ENCODE results near the gene RUNX2. TPM values are rescaled to one million over a fixed set of nuclear protein-coding genes. Genes with fewer than 3 reads are reported as not detected.

RUNX2 gene
- total RNA-seq, 4 donors from 2014 or later, result 1.4 to 40.4 (median 5.1) TPM

DNA sequence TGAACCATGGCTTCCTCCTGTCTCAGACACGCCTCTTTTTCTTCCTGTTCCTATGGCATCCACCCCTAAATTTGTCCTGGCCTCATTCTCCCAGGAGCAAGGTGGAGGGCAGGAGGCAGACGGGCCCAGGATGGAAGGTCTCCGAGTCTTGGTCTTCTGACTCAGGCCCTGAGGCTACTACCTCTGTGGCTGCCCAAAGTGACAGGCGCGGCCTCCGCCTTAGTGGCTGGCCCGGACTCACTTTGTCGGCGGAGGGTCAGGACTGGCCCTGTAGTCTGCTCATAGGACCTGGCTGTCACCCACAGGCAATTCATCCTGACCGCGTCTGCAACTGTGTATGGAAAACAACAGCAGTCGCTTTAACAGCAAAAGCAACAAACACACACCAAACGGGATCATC, 312.7 kb downstream of the RUNX2 start:
- TF ChIP-seq, protein P1, sequence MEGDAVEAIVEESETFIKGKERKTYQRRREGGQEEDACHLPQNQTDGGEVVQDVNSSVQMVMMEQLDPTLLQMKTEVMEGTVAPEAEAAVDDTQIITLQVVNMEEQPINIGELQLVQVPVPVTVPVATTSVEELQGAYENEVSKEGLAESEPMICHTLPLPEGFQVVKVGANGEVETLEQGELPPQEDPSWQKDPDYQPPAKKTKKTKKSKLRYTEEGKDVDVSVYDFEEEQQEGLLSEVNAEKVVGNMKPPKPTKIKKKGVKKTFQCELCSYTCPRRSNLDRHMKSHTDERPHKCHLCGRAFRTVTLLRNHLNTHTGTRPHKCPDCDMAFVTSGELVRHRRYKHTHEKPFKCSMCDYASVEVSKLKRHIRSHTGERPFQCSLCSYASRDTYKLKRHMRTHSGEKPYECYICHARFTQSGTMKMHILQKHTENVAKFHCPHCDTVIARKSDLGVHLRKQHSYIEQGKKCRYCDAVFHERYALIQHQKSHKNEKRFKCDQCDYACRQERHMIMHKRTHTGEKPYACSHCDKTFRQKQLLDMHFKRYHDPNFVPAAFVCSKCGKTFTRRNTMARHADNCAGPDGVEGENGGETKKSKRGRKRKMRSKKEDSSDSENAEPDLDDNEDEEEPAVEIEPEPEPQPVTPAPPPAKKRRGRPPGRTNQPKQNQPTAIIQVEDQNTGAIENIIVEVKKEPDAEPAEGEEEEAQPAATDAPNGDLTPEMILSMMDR (IDR thresholded peaks at IDR 0.05), result no peak
- TF ChIP-seq POLR2A (IDR thresholded peaks at IDR 0.05), result no peak

DNA sequence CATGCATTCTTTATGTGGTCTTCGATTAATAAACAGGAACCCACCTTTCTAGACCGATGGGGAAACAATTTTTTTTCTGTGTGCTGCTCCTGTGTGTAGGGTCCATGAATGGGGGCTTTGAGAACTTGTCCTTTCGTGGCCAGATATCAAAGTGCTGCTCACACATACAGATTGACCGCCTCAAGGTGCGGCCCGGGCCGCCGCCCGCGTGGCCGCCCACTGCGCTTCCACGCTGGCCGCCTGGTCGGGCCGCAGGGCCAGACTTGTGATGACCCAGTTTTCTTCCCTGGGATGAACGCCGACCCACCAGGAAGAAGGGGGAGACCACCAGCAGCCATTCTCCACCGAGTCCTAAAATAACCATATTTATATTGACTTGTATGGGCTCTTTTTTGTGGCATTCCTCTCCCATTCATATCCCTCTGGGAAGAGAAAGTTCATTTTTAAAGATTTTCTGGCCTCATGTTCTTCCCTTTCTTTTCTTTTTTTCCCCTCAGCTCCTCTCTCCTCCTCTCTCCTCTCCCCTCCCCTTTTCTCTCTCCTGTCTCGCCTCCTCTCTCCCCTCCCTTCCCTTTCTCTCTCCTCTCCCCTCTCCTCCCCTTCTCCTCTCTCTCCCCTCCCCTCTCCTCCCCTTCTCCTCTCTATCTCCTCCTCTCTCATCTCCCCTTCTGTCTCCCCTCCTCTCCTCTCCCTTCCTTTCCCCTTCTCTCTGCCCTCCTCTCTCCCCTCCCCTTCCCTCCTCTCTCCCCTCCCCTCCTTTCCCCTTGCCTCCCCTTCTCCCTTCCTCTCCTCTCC, 314.4 kb downstream of the RUNX2 start:
- no peak overlapping the region for H3K4me3 ChIP-seq
- H3K27ac ChIP-seq, result no peak overlapping the region
- DNase-seq, result no peak

More for the DNA sequence above, 312.7 kb downstream of the RUNX2 start:
- H3K36me3 ChIP-seq, result no peaks in the 10 kb centered on the region
- no peaks in the 10 kb centered on the region for H3K27me3 ChIP-seq
- no peak overlapping the region for H3K4me3 ChIP-seq
- no peaks in the 10 kb centered on the region for H3K9me3 ChIP-seq
- DNase-seq, result no peak
- no peaks in the 10 kb centered on the region for H3K4me1 ChIP-seq
- H3K27ac ChIP-seq, result no peak overlapping the region

DNA sequence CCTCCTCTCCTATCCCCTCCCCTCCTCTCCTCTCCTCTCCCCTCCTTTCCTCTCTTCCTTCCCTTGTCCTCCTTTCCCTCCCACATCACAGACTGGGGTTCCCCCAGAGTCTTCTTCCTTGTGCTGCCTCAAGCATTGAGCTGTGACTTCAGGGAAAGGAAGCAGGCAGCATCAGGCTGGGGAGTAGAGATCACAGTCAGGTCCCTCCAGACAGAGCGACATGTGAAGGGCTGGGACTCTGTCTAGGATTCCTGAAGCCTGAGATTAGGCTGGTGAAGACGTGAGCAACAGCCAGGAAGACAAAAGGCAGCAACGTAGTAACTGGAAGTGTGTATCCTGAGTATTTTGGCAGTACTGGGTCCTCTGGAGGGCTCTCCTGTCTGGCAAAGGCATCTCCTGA, 315.0 kb downstream of the RUNX2 start:
- Histone ChIP-seq H3K9me3 (no peaks in the 10 kb centered on the region), H3K4me1 (no peaks in the 10 kb centered on the region), H3K36me3 (no peaks in the 10 kb centered on the region), H3K4me3 (no peak overlapping the region), H3K27me3 (no peaks in the 10 kb centered on the region), H3K27ac (no peak overlapping the region)
- DNase-seq, result no peak
- TF ChIP-seq, protein P1 (IDR thresholded peaks at IDR 0.05), result no peak
- no peak for TF ChIP-seq POLR2A (IDR thresholded peaks at IDR 0.05)

More for the DNA sequence above, 314.4 kb downstream of the RUNX2 start:
- no peak for TF ChIP-seq POLR2A (IDR thresholded peaks at IDR 0.05)
- TF ChIP-seq, protein P1 (IDR thresholded peaks at IDR 0.05), result no peak
- Histone ChIP-seq H3K27me3 (no peaks in the 10 kb centered on the region), H3K4me1 (no peaks in the 10 kb centered on the region), H3K9me3 (no peaks in the 10 kb centered on the region), H3K36me3 (no peaks in the 10 kb centered on the region)

DNA sequence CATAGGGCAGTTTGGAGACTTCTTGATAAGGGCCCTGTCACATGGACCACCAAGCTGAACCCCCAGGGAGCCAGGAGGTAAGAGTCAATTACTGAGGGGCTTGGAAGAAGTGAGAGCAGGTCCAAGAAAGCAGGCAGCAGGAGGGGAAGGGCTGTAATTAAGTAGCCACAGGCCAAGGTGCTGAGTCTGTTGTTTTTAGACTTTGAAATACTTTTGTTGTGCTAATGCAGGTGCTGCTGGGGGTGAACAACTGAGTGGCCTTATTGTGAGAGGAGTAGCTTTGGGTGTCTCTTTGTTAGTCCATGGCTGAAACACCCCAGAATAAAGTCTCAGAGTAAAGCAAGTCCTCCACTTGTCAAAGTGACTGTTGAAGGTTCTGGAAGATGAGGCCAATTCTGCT, 316.6 kb downstream of the RUNX2 start:
- DNase-seq, result no peak
- Histone ChIP-seq H3K27me3 (no peaks in the 10 kb centered on the region), H3K36me3 (no peaks in the 10 kb centered on the region), H3K9me3 (no peaks in the 10 kb centered on the region), H3K4me1 (no peaks in the 10 kb centered on the region), H3K27ac (no peak overlapping the region), H3K4me3 (no peak overlapping the region)
- no peak for TF ChIP-seq POLR2A (IDR thresholded peaks at IDR 0.05)
- TF ChIP-seq, protein P1 (IDR thresholded peaks at IDR 0.05), result no peak

DNA sequence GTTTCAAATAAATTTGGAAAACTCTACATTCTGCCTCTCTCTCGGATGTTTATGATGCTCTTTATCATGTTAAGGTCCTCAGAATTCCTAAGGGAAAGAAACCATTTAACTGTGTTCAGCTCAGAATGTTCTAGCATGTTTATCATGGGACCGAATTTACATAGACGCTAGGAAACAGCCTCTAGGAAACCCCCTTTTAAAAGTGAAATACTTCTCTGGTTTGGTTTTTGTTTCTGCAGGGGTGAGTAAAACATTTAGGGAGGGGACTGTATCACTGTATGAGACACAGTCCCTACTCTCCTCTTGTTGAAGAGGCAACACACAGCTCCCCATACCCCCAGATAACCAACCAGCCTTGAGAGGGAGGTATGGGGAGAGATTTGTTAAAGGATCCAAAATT, 317.2 kb downstream of the RUNX2 start:
- H3K36me3 ChIP-seq, result no peaks in the 10 kb centered on the region

More for the DNA sequence above, 317.2 kb downstream of the RUNX2 start:
- Histone ChIP-seq H3K4me3 (no peak overlapping the region), H3K9me3 (no peaks in the 10 kb centered on the region), H3K4me1 (no peaks in the 10 kb centered on the region), H3K27me3 (no peaks in the 10 kb centered on the region), H3K27ac (no peak overlapping the region)
- no peak for TF ChIP-seq POLR2A (IDR thresholded peaks at IDR 0.05)
- TF ChIP-seq, protein P1 (IDR thresholded peaks at IDR 0.05), result no peak
- no peak for DNase-seq

Data from Peyer's patch (tissue), 4 donors.